GM21528 (cell line): ENCODE data around the gene CLCN6.

Source experiments
- ATAC-seq: cut with Tn5 transposase; IDR thresholded peaks from one replicate; pipeline ENCODE4 v1.9.1; 2021; ENCODE audit warnings: mild to moderate bottlenecking, moderate library complexity; ENCODE audit not compliant: unreplicated experiment, low FRiP score

Gene CLCN6

DNA sequence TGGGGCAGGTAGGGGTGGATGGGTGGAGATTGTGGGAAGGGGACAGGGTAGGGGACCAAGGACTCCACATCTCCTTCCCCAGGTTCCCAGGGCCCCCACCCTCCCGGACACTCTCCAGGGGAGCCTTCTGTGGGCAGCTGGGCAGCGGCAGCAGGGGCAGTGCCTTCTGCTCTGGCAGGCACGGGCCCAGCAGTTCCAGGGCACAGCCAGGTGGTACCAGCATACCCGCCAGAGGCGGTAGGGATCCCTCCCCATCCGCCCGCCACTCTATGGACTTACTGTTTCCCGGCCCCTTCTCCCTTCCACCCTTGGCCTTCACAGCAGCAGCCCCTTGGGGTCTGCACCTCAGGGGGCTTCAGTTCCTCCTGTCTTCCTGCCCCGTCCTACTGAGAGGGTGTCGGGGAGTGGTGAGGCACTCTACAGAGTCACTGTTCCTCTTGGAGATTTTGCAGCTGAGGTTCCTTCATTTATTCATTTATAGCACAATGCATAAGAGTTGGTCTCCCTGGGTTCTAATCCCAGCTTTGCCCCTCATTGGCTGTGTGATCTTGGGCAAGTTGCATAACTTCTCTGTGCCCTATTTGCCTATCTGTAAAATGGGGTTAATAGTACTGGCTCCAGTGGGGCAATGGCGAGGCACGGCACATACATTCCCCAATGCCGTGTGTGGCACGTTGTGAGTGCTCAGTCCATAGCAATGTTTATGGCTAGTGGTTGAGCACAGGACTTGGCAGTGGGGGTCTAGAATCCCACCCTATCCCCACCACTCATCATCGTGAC, 27.0 kb upstream of the CLCN6 start:
- ATAC-seq = no peak

DNA sequence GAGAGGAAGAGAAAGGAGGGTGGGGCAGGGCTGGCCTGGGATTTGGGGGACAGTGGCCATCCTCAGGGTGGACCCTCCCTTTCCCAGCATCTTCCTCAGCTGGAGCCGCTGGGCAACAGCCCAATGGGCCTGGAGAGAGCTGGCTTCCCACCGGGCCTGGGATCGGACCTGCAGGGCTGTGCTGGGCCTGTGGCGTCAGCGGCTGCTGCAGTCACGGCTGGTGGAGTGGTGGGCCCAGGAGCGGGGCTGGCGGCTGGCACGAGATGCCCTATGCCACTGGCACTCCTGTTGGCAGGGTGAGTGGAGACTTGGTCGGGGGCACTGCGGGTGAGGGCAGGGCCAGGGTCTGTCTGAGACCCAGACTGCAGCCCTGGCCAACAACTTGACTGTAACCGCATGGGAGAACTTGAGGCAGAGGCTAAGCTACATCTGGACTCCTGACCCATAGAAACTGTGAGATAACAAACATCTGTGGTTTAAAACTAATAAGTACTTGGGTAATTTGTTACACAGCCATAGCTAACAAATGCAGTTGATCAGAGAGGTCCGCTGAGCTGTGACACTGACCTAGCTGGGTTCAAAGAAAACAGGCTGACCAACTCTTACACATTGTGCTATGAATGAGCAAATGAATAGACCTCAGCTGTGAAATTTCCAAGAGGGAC, 26.1 kb upstream of the CLCN6 start:
- ATAC-seq = no peak

DNA sequence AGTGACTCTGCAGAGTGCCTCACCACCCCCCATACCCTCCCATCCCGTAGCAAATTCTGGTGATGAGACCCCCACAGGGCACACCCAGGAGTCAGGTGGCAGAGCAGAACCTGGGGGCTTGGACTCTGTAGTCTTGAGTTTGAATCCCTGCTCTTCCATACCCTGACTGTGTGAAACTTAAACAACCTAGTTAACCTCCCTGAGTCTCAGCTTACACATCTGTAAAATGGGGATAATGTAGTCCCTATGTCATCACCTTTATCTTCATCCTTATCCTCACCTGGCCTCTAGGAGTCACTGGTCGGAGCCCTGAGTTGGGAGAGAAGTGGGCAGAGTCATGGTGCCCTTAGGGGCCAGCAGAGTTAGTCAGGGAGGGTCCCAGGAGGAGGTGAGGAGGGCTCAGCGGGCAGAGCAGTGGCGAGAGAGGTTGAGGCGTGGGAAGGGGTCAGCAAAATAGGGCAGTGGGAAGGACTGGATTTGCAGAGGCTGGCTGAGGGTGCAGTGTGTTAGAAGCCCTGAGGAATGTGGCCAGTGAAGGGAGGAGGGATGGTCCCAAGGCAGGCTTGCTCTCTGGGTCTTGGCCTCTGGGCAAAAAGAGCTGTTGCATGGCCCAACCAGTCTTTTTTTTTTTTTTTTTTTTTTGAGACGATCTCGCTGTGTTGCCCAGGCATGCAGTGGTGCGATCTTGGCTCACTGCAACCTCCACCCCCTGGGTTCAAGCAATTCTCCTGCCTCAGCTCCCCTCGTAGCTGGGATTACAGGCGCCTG, 25.4 kb upstream of the CLCN6 start:
- ATAC-seq = no peak

DNA sequence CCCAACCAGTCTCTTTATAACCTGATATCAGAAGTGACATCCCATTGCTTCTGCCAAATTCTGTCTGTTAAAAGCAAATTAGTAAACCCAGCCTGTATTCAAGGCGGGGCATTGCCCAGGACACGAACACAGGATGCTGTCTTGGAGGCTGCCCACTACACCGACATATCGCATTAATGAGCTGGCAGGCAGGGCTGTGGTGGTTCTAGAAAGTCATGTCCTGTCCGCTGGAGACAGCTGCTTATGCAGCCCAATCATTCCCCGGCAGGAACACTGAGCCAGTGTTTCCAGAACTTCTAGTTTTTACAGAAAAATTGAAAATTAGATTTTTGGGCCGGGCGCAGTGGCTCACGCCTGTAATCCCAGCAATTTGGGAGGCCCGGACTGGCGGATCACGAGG, 24.7 kb upstream of the CLCN6 start:
- ATAC-seq = no peak

- no peak for ATAC-seq
These were observed 23.8 kb upstream of the CLCN6 start for GRCh38 chr1:11782127-11782708.

DNA sequence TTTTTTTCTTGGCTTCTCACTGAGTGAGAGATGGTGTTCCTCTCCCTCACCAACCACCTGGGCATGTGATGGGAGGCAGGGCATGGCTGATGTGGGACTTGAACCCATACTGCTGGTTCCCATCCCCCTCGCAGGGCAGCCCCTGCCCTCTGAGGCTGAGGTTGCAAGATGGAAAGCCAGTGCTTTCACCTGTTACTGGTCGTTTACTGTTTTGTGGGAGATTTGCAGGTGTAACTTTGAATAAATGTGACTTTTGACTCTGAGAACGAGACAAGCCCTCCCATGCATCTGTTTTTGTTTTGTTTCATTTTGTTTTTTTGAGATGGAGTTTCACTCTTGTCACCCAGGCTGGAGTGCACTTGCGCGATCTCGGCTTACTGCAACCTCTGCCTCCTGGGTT, 22.4 kb upstream of the CLCN6 start:
- no peak for ATAC-seq

DNA sequence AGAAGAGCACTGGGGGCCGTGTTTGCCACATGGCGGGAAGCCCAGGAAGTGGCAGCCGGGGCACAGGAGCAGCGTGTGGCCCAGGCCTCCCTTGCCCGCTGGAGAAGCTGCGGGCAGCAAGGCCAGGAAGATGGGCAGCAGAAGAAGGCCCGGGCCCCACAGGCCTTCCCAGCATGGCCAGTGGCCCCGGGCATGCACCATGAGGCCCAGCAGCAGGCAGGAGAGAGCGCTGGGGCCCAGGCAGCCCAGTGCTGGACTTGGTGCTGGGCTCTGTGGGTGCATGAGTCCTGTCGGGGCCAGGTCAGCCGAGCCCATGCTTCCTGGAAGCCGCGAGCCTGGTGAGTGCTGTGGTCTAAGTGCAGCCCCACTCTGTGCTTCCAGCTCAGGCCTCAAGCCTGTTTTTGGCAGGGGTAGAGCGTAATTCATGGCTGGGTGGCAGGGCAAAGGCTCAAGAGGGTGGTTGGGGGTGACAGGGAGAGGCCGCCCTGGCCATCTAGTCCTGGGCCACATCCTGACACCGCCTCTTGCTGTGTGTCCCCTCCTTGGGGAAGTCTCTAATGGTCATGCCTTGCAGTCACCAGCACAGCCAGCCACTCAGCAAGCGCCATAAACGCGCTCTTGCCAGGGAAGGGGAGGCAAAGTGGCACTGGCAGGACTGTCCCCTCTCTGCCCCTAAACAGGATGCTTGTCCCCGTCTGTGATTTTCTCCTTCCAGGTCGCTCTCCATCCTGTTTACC, 21.6 kb upstream of the CLCN6 start:
- no peak for ATAC-seq

- no peak for ATAC-seq
These were observed 20.8 kb upstream of the CLCN6 start for GRCh38 chr1:11784993-11785769.

GRCh38 chr1:11786168-11786567, 19.8 kb upstream of the CLCN6 start:
- ATAC-seq = no peak

GRCh38 chr1:11787251-11787803, 18.7 kb upstream of the CLCN6 start:
- no peak for ATAC-seq

GRCh38 chr1:11787804-11788436, 18.1 kb upstream of the CLCN6 start:
- ATAC-seq = no peak

DNA sequence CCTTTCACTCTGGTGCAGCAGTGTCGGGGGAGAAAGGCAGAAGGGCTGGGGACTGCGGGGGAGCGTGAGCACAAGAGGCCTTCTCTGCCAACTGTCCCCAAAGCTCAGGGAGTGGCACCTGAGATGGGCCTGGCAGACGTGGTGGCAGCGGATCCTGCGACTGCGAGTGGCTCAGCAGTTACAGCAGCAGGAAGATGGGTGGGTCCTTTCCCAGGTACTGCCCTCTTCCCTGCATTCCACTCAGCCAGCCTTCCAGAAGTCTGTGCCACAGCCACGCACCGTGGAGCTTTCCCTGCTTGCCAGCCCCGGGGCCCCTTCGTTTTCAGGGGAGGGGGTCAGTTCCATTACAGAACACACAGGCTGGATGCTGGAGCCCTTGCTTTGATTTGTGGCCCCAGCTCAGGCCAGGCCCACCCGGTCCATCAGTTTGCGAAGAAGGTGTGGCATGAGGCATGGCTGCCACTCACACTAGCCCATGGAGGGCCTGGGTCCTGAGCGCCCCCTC, 17.4 kb upstream of the CLCN6 start:
- no peak for ATAC-seq

- no peak for ATAC-seq
These were observed 16.6 kb upstream of the CLCN6 start for GRCh38 chr1:11789126-11790067.

DNA sequence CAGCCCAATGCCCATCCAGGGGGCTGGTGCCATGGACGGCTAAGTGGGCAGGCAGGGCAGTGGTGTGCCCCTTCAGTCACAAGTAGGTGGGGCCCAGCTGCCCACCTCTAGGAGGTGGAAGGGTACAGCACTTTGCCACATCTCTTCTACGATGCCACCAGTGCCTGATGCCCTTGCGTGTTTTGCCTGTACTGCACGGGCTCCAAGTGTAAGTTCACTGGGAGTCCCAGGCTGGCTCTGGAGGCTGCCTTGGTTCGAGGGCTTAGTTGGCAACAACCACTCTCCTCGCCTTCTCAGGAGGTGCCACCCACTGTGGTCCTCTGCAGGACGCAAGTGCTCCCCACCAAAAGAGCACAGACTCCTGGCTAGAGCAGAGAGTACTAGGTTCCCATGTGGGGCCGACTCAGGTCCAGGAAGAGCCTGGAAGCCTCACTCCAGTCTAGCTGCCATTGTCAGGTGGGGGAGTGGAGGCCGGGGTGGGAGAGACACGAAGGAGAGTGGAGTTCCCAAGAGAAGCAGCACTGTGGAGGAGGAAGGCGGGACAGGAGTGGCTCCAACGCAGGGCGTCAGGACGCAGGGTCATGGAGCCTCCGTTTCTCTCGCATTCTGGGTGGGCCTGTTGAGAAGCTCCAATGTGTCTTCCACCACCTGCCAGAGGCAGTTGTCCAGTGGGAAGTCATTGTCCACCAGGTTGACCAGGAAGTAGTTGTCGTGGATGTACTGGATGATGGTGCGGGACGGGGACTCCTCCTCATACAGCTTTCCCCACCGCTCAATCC, 15.7 kb upstream of the CLCN6 start:
- ATAC-seq = no peak

GRCh38 chr1:11790880-11791715, 14.9 kb upstream of the CLCN6 start:
- ATAC-seq = no peak

DNA sequence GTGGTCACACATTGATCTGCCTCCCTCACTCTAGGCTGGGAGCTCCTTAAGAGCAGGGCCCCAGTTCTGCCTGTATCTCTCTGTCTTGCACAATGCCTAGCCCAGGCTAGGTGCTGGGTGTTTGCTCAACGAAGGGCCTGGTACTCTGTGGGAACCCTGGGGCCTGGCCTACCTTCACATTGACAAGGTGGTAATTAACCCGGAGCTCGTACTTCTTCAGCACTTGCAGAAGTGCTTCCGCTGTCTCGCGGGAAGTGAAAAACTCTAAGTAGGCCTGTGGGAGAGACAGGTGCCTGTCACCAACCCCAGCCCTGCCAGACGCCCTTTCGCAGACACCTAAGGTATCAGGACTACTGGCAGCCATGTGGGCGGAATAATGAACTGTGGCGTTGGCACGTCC, 13.9 kb upstream of the CLCN6 start:
- ATAC-seq = no peak
